Measurements from ENCODE around the gene TRPV6. TPM values are rescaled to one million over a fixed set of nuclear protein-coding genes. Genes with fewer than 3 reads are reported as not detected.

Gene TRPV6
- total and polyA plus RNA-seq, 4 donors, result 0.32 to 1.5 (median 0.36) TPM; not detected in 1

- no peaks in the 10 kb centered on the region for H3K4me1 ChIP-seq (ENCODE audit: control insufficient read depth in 4 of 4, insufficient read depth in 4 of 4, low read length in 3 of 4)
- no peak overlapping the region for H3K4me3 ChIP-seq (ENCODE audit: low read depth in 1 of 3, low read length in 3 of 3)
- 70% methylated on average over 1 of the region's 1 CpG for WGBS
- H3K27ac ChIP-seq (ENCODE audit: low read depth in 1 of 2, low read length in 2 of 2), result no peak overlapping the region
- no peak overlapping the region for H3K9ac ChIP-seq (ENCODE audit: low read depth in 1 of 2, low read length in 2 of 2)
- H3K27me3 ChIP-seq (ENCODE audit: control insufficient read depth in 4 of 4, insufficient read depth in 4 of 4, low read length in 3 of 4), result peaks cover 0 to 3% (median 0%) of the 10 kb centered on the region in 4 donors
- TF ChIP-seq NR2F2 (IDR thresholded peaks at IDR 0.05), result no peak
- no peak for TF ChIP-seq ZBTB33 (IDR thresholded peaks at IDR 0.05)
- no peak for TF ChIP-seq GABPA (IDR thresholded peaks at IDR 0.05 in 1 of 2, conservative IDR thresholded peaks at IDR 0.05 in 1 of 2)
- no peak for TF ChIP-seq TAF1 (conservative IDR thresholded peaks at IDR 0.05)
- no peak for TF ChIP-seq EGR1 (IDR thresholded peaks at IDR 0.05; ENCODE audit: low read depth in 2 of 2)
- no peak for TF ChIP-seq YY1 (IDR thresholded peaks at IDR 0.05)
- TF ChIP-seq, protein P1, sequence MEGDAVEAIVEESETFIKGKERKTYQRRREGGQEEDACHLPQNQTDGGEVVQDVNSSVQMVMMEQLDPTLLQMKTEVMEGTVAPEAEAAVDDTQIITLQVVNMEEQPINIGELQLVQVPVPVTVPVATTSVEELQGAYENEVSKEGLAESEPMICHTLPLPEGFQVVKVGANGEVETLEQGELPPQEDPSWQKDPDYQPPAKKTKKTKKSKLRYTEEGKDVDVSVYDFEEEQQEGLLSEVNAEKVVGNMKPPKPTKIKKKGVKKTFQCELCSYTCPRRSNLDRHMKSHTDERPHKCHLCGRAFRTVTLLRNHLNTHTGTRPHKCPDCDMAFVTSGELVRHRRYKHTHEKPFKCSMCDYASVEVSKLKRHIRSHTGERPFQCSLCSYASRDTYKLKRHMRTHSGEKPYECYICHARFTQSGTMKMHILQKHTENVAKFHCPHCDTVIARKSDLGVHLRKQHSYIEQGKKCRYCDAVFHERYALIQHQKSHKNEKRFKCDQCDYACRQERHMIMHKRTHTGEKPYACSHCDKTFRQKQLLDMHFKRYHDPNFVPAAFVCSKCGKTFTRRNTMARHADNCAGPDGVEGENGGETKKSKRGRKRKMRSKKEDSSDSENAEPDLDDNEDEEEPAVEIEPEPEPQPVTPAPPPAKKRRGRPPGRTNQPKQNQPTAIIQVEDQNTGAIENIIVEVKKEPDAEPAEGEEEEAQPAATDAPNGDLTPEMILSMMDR (IDR thresholded peaks at IDR 0.05; ENCODE audit: low read depth, low read length, missing input control), result no peak
- no peak for TF ChIP-seq FOXA2 (IDR thresholded peaks at IDR 0.05)
- TF ChIP-seq SP1 (IDR thresholded peaks at IDR 0.05), result no peak
- DNase-seq (ENCODE audit: low spot score), result no peak
- no peaks in the 10 kb centered on the region for H3K36me3 ChIP-seq (ENCODE audit: control insufficient read depth in 4 of 4, insufficient read depth in 3 of 4, low read depth in 1 of 4, low read length in 3 of 4)
- no peaks in the 10 kb centered on the region for H3K9me3 ChIP-seq (ENCODE audit: control insufficient read depth in 4 of 4, low read length in 3 of 4)
Measured at GRCh38 chr7:142914121-142914520, 28.6 kb upstream of the TRPV6 start.

DNA sequence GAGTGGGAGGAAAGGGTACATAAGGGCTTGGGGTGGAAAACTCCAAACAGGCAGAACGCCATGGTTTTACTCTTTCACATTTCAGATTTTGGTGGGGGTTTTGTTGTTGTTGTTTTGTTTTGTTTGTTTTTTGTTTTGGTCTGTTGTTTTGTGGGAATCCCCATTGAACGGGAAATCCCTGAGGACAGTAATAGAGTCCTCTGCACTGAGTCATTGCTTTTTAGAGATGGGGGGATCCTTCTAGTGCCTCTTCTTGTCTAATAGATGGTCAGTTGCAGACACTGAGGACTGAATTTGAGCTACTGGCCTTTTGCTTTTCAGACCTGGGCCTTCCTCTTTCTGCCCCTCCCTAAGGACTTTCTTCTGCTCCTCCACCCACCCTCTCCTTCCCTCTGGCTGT lies 28.0 kb upstream of the TRPV6 start:
- Histone ChIP-seq H3K9me3 (ENCODE audit: control insufficient read depth in 4 of 4, low read length in 3 of 4) (no peaks in the 10 kb centered on the region), H3K27me3 (ENCODE audit: control insufficient read depth in 4 of 4, insufficient read depth in 4 of 4, low read length in 3 of 4) (peaks cover 0 to 3% (median 0%) of the 10 kb centered on the region in 4 donors), H3K4me1 (ENCODE audit: control insufficient read depth in 4 of 4, insufficient read depth in 4 of 4, low read length in 3 of 4) (no peaks in the 10 kb centered on the region), H3K36me3 (ENCODE audit: control insufficient read depth in 4 of 4, insufficient read depth in 3 of 4, low read depth in 1 of 4, low read length in 3 of 4) (no peaks in the 10 kb centered on the region), H3K27ac (ENCODE audit: low read depth in 1 of 2, low read length in 2 of 2) (no peak overlapping the region), H3K9ac (ENCODE audit: low read depth in 1 of 2, low read length in 2 of 2) (no peak overlapping the region), H3K4me3 (ENCODE audit: low read depth in 1 of 3, low read length in 3 of 3) (no peak overlapping the region)
- TF ChIP-seq FOXA2 (IDR thresholded peaks at IDR 0.05), result no peak
- no peak for TF ChIP-seq TAF1 (conservative IDR thresholded peaks at IDR 0.05)
- 79% methylated on average over 2 of the region's 2 CpGs for WGBS
- no peak for DNase-seq (ENCODE audit: low spot score)

DNA sequence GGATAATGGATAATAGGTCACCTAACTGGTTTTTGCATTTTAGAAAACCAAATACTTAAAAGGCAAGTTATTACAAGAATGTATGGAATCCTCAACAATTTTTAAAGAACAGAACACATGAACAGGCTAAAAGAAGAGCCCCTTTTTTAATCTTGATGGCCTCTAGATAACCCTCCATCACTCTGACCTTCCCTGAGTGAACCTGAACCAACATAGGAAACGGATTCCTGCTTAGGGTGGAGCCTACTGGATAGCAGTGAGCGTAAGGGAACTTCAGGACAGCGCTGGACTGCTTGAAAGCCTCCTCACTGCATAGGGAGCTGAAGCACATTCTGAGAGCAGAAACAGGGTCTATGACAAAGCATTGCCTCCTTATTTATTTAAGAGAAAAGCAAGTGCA lies 27.5 kb upstream of the TRPV6 start:
- Histone ChIP-seq H3K27ac (ENCODE audit: low read depth in 1 of 2, low read length in 2 of 2) (no peak overlapping the region), H3K9me3 (ENCODE audit: control insufficient read depth in 4 of 4, low read length in 3 of 4) (no peaks in the 10 kb centered on the region), H3K27me3 (ENCODE audit: control insufficient read depth in 4 of 4, insufficient read depth in 4 of 4, low read length in 3 of 4) (peaks cover 0 to 3% (median 0%) of the 10 kb centered on the region in 4 donors), H3K9ac (ENCODE audit: low read depth in 1 of 2, low read length in 2 of 2) (no peak overlapping the region), H3K4me3 (ENCODE audit: low read depth in 1 of 3, low read length in 3 of 3) (no peak overlapping the region), H3K36me3 (ENCODE audit: control insufficient read depth in 4 of 4, insufficient read depth in 3 of 4, low read depth in 1 of 4, low read length in 3 of 4) (no peaks in the 10 kb centered on the region), H3K4me1 (ENCODE audit: control insufficient read depth in 4 of 4, insufficient read depth in 4 of 4, low read length in 3 of 4) (no peaks in the 10 kb centered on the region)
- WGBS, result 52% methylated on average over 3 of the region's 3 CpGs
- DNase-seq (ENCODE audit: low spot score), result no peak
- TF ChIP-seq TAF1 (conservative IDR thresholded peaks at IDR 0.05), result no peak
- TF ChIP-seq, protein P1 (IDR thresholded peaks at IDR 0.05; ENCODE audit: low read depth, low read length, missing input control), result no peak
- TF ChIP-seq MAX (IDR thresholded peaks at IDR 0.05), result no peak
- TF ChIP-seq YY1 (IDR thresholded peaks at IDR 0.05), result no peak
- TF ChIP-seq HNF4G (IDR thresholded peaks at IDR 0.05), result no peak
- no peak for TF ChIP-seq JUND (IDR thresholded peaks at IDR 0.05)
- no peak for TF ChIP-seq ZBTB33 (IDR thresholded peaks at IDR 0.05)
- TF ChIP-seq NR2F2 (IDR thresholded peaks at IDR 0.05), result no peak
- TF ChIP-seq FOXA2 (IDR thresholded peaks at IDR 0.05), result no peak
- no peak for TF ChIP-seq HNF4A (conservative IDR thresholded peaks at IDR 0.05)
- no peak for TF ChIP-seq FOXA1 (IDR thresholded peaks at IDR 0.05)
- no peak for TF ChIP-seq GABPA (IDR thresholded peaks at IDR 0.05 in 1 of 2, conservative IDR thresholded peaks at IDR 0.05 in 1 of 2)
- TF ChIP-seq SP1 (IDR thresholded peaks at IDR 0.05), result no peak
- TF ChIP-seq, protein P2, sequence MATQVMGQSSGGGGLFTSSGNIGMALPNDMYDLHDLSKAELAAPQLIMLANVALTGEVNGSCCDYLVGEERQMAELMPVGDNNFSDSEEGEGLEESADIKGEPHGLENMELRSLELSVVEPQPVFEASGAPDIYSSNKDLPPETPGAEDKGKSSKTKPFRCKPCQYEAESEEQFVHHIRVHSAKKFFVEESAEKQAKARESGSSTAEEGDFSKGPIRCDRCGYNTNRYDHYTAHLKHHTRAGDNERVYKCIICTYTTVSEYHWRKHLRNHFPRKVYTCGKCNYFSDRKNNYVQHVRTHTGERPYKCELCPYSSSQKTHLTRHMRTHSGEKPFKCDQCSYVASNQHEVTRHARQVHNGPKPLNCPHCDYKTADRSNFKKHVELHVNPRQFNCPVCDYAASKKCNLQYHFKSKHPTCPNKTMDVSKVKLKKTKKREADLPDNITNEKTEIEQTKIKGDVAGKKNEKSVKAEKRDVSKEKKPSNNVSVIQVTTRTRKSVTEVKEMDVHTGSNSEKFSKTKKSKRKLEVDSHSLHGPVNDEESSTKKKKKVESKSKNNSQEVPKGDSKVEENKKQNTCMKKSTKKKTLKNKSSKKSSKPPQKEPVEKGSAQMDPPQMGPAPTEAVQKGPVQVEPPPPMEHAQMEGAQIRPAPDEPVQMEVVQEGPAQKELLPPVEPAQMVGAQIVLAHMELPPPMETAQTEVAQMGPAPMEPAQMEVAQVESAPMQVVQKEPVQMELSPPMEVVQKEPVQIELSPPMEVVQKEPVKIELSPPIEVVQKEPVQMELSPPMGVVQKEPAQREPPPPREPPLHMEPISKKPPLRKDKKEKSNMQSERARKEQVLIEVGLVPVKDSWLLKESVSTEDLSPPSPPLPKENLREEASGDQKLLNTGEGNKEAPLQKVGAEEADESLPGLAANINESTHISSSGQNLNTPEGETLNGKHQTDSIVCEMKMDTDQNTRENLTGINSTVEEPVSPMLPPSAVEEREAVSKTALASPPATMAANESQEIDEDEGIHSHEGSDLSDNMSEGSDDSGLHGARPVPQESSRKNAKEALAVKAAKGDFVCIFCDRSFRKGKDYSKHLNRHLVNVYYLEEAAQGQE (IDR thresholded peaks at IDR 0.05), result no peak

All from liver (tissue), 9 donors.